GM21528 (cell line): ENCODE measurements around the gene INPP4A.
A peak's percentile ranks its signal among the peaks of the same experiment; 100 is the strongest.

Experiments
- ATAC-seq: cut with Tn5 transposase; IDR thresholded peaks from one replicate; pipeline ENCODE4 v1.9.1; 2021; ENCODE audit warnings: mild to moderate bottlenecking, moderate library complexity; ENCODE audit not compliant: unreplicated experiment, low FRiP score

INPP4A gene

GRCh38 chr2:98473995-98474780, 29.5 kb downstream of the INPP4A start:
- ATAC-seq: no peak

DNA sequence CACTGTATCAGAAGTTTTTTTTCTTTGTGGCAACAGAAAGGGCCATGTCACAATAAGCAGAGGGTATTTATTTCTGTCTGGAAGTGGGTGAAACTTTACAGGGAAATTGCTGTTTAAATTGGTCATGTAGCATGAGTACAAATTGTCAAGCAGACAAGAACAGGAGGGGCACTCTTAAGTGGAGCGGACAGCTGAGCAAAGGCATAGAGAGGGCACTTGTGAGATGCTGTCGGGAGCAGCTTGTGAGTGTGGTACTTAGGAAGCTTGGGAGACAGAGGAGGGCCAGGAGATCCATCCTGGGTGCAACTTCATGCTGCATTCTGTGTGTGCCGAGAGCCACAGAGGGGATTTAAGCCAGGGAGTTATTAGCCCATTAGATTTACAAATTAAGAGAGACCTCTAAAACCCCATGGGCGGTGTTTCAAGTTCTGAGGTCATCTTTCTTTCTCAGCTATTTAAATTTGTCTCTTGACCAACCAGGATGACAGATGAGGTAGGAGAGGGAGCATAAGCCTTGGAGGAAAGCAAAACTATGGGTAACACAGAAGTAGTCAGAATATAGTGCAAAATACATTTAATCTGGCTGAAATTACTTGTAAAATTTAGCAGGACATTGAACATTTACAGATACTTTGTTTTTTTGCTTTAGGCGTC, 30.4 kb downstream of the INPP4A start:
- no peak for ATAC-seq

- ATAC-seq: no peak
Measured at GRCh38 chr2:98476192-98476868, 31.7 kb downstream of the INPP4A start.

DNA sequence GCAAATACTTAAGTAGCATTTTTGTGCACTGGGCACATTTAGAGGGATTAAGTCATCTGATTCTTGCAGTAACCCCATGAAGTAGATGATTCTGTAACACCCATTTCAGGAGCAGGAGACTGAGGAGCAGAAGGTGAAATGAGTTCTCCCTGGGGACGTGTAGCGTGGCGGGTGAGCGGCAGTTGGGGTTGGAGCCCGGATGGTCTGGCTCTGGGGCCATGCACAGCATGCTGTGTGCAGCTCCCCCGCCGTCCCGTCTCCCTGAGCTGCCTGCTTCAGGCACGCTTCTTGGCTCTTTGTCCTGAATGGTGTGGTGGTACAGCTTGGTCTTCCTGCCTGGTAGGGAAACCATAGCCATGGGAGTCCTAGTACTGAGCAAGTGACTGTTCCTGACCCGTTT, 32.4 kb downstream of the INPP4A start:
- no peak for ATAC-seq

DNA sequence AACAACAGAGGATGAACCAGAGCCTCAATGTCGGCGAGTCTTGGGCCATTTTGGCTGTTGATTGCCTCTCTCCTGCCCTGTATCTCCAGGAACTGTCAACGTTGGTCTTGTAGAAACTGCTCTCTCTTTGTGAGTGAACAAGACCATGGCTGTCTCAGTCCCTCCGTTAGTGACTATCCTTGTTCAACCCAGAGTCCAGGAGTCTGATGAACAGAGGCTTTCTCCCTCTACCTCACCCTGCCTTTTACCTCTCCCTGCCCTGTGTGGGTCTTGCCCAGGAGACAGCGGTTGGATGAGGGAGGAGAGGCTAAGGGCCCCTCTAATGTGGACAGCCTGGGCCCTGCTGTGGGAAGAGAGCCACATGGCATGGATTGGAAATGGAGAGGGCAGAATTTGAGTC, 32.8 kb downstream of the INPP4A start:
- ATAC-seq: no peak

- no peak for ATAC-seq
Measured at GRCh38 chr2:98478088-98478551, 33.5 kb downstream of the INPP4A start.

GRCh38 chr2:98478907-98479306, 34.2 kb downstream of the INPP4A start:
- no peak for ATAC-seq

- no peak for ATAC-seq
Measured at GRCh38 chr2:98479371-98479770, 34.7 kb downstream of the INPP4A start.

GRCh38 chr2:98479959-98480524, 35.4 kb downstream of the INPP4A start:
- no peak for ATAC-seq

DNA sequence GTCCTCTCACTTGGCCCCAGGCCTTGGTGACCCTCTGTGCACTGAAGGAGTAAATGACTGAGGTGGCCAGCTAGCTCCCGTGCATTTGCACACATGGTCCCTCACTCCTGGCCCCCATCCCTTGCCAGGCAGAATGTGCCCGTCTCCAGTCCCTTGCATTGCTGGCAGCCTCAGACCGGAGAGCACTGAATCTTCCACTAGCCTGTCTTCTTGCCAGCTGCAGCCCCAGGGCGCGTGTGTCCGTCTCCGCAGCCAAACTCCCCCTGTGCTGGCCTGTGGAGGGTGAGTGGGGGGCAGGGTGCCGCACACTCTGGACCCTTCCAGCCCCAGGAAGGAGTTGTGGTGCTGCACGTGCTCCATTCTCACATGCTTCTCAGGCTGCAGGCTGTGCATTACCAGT, 35.9 kb downstream of the INPP4A start:
- ATAC-seq: no peak

GRCh38 chr2:98482362-98482761, 37.7 kb downstream of the INPP4A start:
- no peak for ATAC-seq

- ATAC-seq: peak; percentile 59
Measured at GRCh38 chr2:98483257-98483861, 38.7 kb downstream of the INPP4A start.

DNA sequence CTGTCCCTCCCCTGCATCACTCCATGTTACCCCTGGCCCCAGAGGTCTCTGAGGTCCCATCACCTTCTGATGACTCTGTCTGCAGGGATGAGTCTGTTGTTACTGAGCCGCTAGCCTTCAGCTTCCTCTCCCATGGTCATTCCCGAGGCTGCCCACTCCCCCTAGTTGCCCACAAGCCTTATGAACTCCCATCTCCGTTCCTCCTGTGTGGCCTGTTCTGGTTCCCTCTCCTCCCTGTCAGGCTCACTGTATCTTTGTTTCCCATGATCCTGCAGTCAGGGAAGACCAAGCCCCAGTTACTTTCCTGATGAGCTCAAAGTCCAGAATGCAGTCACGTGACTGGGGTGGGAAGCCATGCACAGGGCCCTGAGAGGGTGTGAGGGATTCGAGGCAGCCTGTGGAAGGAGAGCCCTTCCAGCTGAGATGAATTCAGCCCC, 39.5 kb downstream of the INPP4A start:
- ATAC-seq: no peak

DNA sequence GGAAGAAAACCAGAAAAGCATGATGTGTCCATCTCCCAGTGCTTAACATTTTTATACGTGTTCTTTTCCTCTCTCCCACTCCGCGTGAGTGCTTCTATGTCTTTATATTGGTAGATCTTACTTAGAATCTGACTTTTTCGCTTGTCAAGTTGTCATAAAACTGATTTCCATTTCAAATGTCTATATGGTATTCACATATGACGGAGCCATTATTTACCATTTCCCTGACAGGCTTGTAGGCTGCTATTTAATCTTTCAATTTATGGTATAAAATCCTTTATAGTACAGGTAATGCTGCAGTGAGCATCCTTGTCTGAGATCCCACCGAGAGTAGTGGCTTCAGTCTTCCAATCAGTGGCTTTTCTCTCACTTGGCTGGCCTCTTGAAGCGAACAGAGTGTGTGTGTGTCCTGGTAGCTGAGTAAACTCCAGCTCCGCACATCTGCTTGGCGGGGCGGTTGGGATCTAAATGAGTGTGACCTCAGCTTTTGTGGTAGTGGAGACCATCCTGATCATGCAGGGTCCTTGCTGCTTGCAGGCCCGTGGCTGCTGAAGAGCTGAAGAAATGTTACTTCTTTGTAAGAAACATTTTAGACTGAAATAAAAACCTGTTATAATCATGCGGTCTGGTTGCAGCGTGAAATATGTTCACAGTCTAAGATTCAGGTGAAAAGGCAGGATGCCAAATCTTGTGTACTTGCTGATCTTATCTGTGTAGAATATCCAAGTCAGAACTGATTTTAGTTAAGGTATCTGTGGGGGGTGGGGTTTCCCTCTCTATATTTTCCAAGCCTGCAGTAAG, 40.2 kb downstream of the INPP4A start:
- no peak for ATAC-seq

- no peak for ATAC-seq
Measured at GRCh38 chr2:98485453-98485755, 40.7 kb downstream of the INPP4A start.

DNA sequence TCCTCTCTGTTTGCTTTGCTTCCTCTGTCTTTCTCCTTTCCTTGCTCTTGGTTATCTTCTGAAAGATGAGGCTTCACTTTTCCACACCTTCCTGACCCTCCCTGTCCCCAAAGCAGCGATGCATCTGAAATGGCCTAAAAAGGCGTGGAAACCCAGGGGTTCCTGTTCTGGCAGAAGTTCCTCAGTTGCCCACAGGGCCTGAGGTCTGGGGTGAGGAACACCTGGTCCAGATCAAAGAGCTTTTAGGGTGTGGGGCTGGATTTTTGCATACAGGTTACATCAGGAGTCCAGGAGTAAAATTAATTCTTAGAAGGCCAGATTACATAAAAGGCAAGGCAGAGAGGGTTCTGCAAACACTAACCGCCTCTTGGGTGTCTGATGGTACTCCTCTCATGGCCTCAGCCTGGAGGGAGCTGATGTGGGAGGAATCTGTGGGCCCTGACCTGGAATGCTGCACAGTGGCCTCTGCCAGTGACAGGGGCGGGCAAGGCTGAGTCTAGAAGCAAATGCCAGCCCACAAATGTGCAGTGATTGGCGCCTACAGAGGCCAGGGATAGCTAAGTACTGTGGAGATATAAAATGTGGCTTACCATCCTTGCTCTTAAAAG, 41.8 kb downstream of the INPP4A start:
- no peak for ATAC-seq

- ATAC-seq: no peak
Measured at GRCh38 chr2:98487101-98487805, 42.6 kb downstream of the INPP4A start.

DNA sequence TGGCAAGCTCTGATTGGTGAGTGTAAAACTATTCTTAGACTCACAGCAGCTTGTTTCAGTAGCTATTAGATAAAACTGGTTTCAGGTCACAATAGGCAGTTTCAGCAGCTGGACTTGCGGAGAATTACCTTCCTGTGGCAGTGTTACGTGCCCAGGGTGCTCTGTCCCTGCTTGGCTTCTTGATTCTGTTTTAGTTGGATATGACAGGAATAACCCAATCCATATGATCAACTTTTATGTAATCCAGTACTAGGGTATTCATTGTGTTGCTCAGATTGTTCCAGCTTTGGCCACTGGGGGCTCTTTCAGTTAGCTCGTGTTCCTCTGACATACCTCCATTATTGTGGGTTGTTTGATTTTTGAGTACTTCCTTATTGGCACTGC, 43.1 kb downstream of the INPP4A start:
- ATAC-seq: peak; percentile 52

DNA sequence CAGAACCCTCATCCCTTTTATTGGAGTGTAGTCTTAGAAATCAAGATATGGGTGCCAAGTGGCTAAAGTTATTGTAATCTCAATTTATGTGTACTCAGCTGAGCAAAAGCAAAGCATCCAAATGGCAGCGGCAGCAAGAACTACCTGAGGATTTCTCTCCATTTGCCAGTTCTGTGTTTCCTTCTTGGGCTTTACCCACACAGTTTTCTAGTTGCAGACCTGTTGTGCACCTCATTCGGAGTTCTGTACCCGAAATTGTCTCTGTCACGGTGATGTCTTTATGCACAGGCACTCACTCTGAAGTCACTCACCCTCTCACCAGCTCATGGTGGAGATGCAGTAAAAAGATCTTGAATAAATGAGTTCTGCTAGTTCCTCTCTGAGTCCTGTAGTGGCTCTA, 43.6 kb downstream of the INPP4A start:
- ATAC-seq: no peak
